HG02973 (cell line): ENCODE measurements around the gene MTA1.

ENCODE experiments used
- ATAC-seq: cut with Tn5 transposase; IDR thresholded peaks from one replicate; pipeline ENCODE4 v1.9.1; 2021; ENCODE audit warnings: moderate library complexity; ENCODE audit not compliant: unreplicated experiment

Gene MTA1

GRCh38 chr14:105419195-105420091 is at the start of gene MTA1:
MTA1 (plus strand) TSS chr14:105419827; CDS start chr14:105420036, 209 bp downstream.
- peak; percentile 48 for ATAC-seq

GRCh38 chr14:105374389-105374788 is 45.2 kb upstream of the MTA1 start:
- ATAC-seq, result no peak

- ATAC-seq, result no peak
Measured at GRCh38 chr14:105375635-105376057, 44.0 kb upstream of the MTA1 start.

- ATAC-seq, result no peak
Measured at GRCh38 chr14:105376521-105377440, 42.8 kb upstream of the MTA1 start.

- ATAC-seq, result no peak
Measured at GRCh38 chr14:105377555-105378182, 42.0 kb upstream of the MTA1 start.

- no peak for ATAC-seq
Measured at GRCh38 chr14:105378199-105378598, 41.4 kb upstream of the MTA1 start.

- no peak for ATAC-seq
Measured at GRCh38 chr14:105378873-105379685, 40.5 kb upstream of the MTA1 start.

GRCh38 chr14:105379946-105380345 is 39.7 kb upstream of the MTA1 start:
- ATAC-seq, result no peak

- no peak for ATAC-seq
Measured at GRCh38 chr14:105380756-105381155, 38.9 kb upstream of the MTA1 start.

- no peak for ATAC-seq
Measured at GRCh38 chr14:105381446-105382342, 37.9 kb upstream of the MTA1 start.

- no peak for ATAC-seq
Measured at GRCh38 chr14:105382343-105383082, 37.1 kb upstream of the MTA1 start.

GRCh38 chr14:105383083-105383730 is 36.4 kb upstream of the MTA1 start:
- ATAC-seq, result no peak

GRCh38 chr14:105384041-105384557 is 35.5 kb upstream of the MTA1 start:
- ATAC-seq, result no peak

- no peak for ATAC-seq
Measured at GRCh38 chr14:105384605-105385321, 34.9 kb upstream of the MTA1 start.

- ATAC-seq, result no peak
Measured at GRCh38 chr14:105385322-105385637, 34.3 kb upstream of the MTA1 start.

- no peak for ATAC-seq
Measured at GRCh38 chr14:105385698-105386365, 33.8 kb upstream of the MTA1 start.
